ENCODE data around the gene SCO1.
"Not testable (repeated sequence)": the region's sequence is repeated elsewhere in the genome, so short reads cannot be mapped to it uniquely, and the experiment has no call there.

DNA sequence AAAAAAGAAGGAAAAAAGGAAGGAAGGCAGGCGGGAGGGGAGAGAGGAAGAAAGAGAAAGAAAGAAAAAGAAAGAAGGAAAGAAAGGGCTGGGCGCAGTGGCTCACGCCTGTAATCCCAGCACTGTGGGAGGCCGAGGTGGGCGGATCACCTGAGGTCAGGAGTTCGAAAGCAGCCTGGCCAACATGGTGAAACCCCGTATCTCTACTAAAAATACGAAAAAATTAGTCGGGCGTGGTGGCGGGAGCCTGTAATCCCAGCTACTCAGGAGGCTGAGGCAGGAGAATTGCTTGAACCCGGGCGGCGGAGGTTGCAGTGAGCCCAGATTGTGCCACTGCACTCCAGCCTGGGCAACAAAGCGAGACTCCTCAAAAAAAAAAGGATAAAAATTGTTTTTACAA lies 32.9 kb upstream of the SCO1 start:
- TF ChIP-seq, protein P1, sequence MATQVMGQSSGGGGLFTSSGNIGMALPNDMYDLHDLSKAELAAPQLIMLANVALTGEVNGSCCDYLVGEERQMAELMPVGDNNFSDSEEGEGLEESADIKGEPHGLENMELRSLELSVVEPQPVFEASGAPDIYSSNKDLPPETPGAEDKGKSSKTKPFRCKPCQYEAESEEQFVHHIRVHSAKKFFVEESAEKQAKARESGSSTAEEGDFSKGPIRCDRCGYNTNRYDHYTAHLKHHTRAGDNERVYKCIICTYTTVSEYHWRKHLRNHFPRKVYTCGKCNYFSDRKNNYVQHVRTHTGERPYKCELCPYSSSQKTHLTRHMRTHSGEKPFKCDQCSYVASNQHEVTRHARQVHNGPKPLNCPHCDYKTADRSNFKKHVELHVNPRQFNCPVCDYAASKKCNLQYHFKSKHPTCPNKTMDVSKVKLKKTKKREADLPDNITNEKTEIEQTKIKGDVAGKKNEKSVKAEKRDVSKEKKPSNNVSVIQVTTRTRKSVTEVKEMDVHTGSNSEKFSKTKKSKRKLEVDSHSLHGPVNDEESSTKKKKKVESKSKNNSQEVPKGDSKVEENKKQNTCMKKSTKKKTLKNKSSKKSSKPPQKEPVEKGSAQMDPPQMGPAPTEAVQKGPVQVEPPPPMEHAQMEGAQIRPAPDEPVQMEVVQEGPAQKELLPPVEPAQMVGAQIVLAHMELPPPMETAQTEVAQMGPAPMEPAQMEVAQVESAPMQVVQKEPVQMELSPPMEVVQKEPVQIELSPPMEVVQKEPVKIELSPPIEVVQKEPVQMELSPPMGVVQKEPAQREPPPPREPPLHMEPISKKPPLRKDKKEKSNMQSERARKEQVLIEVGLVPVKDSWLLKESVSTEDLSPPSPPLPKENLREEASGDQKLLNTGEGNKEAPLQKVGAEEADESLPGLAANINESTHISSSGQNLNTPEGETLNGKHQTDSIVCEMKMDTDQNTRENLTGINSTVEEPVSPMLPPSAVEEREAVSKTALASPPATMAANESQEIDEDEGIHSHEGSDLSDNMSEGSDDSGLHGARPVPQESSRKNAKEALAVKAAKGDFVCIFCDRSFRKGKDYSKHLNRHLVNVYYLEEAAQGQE (IDR thresholded peaks at IDR 0.05), result not testable (repeated sequence)
- TF ChIP-seq, protein P2, sequence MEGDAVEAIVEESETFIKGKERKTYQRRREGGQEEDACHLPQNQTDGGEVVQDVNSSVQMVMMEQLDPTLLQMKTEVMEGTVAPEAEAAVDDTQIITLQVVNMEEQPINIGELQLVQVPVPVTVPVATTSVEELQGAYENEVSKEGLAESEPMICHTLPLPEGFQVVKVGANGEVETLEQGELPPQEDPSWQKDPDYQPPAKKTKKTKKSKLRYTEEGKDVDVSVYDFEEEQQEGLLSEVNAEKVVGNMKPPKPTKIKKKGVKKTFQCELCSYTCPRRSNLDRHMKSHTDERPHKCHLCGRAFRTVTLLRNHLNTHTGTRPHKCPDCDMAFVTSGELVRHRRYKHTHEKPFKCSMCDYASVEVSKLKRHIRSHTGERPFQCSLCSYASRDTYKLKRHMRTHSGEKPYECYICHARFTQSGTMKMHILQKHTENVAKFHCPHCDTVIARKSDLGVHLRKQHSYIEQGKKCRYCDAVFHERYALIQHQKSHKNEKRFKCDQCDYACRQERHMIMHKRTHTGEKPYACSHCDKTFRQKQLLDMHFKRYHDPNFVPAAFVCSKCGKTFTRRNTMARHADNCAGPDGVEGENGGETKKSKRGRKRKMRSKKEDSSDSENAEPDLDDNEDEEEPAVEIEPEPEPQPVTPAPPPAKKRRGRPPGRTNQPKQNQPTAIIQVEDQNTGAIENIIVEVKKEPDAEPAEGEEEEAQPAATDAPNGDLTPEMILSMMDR (IDR thresholded peaks at IDR 0.05; ENCODE audit: low read depth, low read length, missing input control), result not testable (repeated sequence)
- TF ChIP-seq SP1 (IDR thresholded peaks at IDR 0.05); YY1 (IDR thresholded peaks at IDR 0.05); HNF4G (IDR thresholded peaks at IDR 0.05); EGR1 (IDR thresholded peaks at IDR 0.05; ENCODE audit: low read depth in 2 of 2); RAD21 (IDR thresholded peaks at IDR 0.05); FOXA1 (IDR thresholded peaks at IDR 0.05); TAF1 (conservative IDR thresholded peaks at IDR 0.05); JUND (IDR thresholded peaks at IDR 0.05); HNF4A (conservative IDR thresholded peaks at IDR 0.05); FOXA2 (IDR thresholded peaks at IDR 0.05): not testable (repeated sequence)
- TF ChIP-seq, protein P3, sequence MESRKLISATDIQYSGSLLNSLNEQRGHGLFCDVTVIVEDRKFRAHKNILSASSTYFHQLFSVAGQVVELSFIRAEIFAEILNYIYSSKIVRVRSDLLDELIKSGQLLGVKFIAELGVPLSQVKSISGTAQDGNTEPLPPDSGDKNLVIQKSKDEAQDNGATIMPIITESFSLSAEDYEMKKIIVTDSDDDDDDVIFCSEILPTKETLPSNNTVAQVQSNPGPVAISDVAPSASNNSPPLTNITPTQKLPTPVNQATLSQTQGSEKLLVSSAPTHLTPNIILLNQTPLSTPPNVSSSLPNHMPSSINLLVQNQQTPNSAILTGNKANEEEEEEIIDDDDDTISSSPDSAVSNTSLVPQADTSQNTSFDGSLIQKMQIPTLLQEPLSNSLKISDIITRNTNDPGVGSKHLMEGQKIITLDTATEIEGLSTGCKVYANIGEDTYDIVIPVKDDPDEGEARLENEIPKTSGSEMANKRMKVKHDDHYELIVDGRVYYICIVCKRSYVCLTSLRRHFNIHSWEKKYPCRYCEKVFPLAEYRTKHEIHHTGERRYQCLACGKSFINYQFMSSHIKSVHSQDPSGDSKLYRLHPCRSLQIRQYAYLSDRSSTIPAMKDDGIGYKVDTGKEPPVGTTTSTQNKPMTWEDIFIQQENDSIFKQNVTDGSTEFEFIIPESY (IDR thresholded peaks at IDR 0.05), result not testable (repeated sequence)
- TF ChIP-seq, protein P4, sequence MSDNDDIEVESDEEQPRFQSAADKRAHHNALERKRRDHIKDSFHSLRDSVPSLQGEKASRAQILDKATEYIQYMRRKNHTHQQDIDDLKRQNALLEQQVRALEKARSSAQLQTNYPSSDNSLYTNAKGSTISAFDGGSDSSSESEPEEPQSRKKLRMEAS (IDR thresholded peaks at IDR 0.05), result not testable (repeated sequence)
